GM23338 (cell line): Measurements from ENCODE around the gene HACD2. TPM values are rescaled to one million over a fixed set of nuclear protein-coding genes. Genes with fewer than 3 reads are reported as not detected.

Experiments used
- ATAC-seq: fragments of 200-7000 bp; cut with Tn5 transposase; 3 replicates; pipeline ENCODE4 v1.9.1; 2020
- DNase-seq: peaks from one replicate; pipeline ENCODE4 v3.0.0-alpha.2; 2015; ENCODE audit warnings: low spot score
- H2AFZ ChIP-seq: fragments of 200-600 bp; sonication (generic); 2 replicates; pipeline ENCODE4 v1.8.0; 2016; ENCODE audit warnings: antibody characterized with exemption, mild to moderate bottlenecking, moderate library complexity
- H3F3A ChIP-seq: fragments of 200-600 bp; sonication (generic); replicated peaks from 2 replicates; pipeline ENCODE4 v1.8.0; 2017; ENCODE audit warnings: antibody characterized with exemption, mixed run types, low read depth
- H3K27ac ChIP-seq: fragments of 200-600 bp; sonication (generic); 2 replicates; pipeline ENCODE4 v1.6.1; 2016; ENCODE audit warnings: low read depth
- H3K27me3 ChIP-seq: fragments of 200-600 bp; sonication (generic); 2 replicates; pipeline ENCODE4 v1.8.0; 2016; ENCODE audit warnings: mild to moderate bottlenecking, mixed run types, moderate library complexity; ENCODE audit not compliant: insufficient read depth
- H3K36me3 ChIP-seq: fragments of 200-600 bp; sonication (generic); 2 replicates; pipeline ENCODE4 v1.8.0; 2016; ENCODE audit warnings: mild to moderate bottlenecking; ENCODE audit not compliant: insufficient read depth
- H3K4me1 ChIP-seq: fragments of 200-600 bp; sonication (generic); 2 replicates; pipeline ENCODE4 v1.8.0; 2016; ENCODE audit warnings: mild to moderate bottlenecking, moderate library complexity; ENCODE audit not compliant: insufficient read depth
- H3K4me2 ChIP-seq: fragments of 200-600 bp; sonication (generic); 2 replicates; pipeline ENCODE4 v1.7.1; 2017; ENCODE audit warnings: mixed run types
- H3K4me3 ChIP-seq: fragments of 200-600 bp; sonication (generic); 2 replicates; pipeline ENCODE4 v1.6.1; 2016; ENCODE audit warnings: mixed run types
- H3K79me2 ChIP-seq: fragments of 200-600 bp; sonication (generic); replicated peaks from 2 replicates; pipeline ENCODE4 v1.8.0; 2017; ENCODE audit warnings: mild to moderate bottlenecking; ENCODE audit not compliant: insufficient read depth
- H3K9me2 ChIP-seq: fragments of 200-600 bp; sonication (generic); 2 replicates; pipeline ENCODE4 v1.8.0; 2017; ENCODE audit not compliant: insufficient read depth
- H4K20me1 ChIP-seq: fragments of 200-600 bp; sonication (generic); replicated peaks from 2 replicates; pipeline ENCODE4 v1.8.0; 2017; ENCODE audit warnings: mild to moderate bottlenecking; ENCODE audit not compliant: insufficient read depth
- H3K27ac Mint-ChIP-seq: 2 replicates; pipeline ENCODE4 v1.8.0; 2020; ENCODE audit warnings: inconsistent platforms, mild to moderate bottlenecking, moderate library complexity, mixed read lengths
- H3K27me3 Mint-ChIP-seq: 3 replicates; pipeline ENCODE4 v1.8.0; 2022; ENCODE audit warnings: low read depth, mild to moderate bottlenecking, moderate library complexity, mixed read lengths, inconsistent platforms; ENCODE audit not compliant: insufficient read depth, poor library complexity
- H3K36me3 Mint-ChIP-seq: 3 replicates; pipeline ENCODE4 v1.8.0; 2021; ENCODE audit warnings: low read depth, mild to moderate bottlenecking, inconsistent platforms, moderate library complexity, mixed read lengths
- H3K4me1 Mint-ChIP-seq: 3 replicates; pipeline ENCODE4 v1.8.0; 2020; ENCODE audit warnings: mild to moderate bottlenecking, inconsistent platforms, mixed read lengths
- H3K4me3 Mint-ChIP-seq: 3 replicates; pipeline ENCODE4 v1.8.0; 2021; ENCODE audit warnings: moderate library complexity, mild to moderate bottlenecking, inconsistent platforms, mixed read lengths
- H3K9me3 Mint-ChIP-seq: 3 replicates; pipeline ENCODE4 v1.8.0; 2020; ENCODE audit warnings: moderate library complexity, mild to moderate bottlenecking, inconsistent platforms, mixed read lengths
- CREB1 ChIP-seq: fragments of 250-450 bp; sonication (Bioruptor Pico); IDR thresholded peaks from 2 replicates; pipeline ENCODE4 v1.5.0; 2020; ENCODE audit warnings: low read depth, mild to moderate bottlenecking, moderate library complexity
- CTCF ChIP-seq, 2 experiments: fragments of 200-600 bp in 1 of 2; sonication (generic) in 1 of 2; conservative IDR thresholded peaks; 2 replicates each; pipeline versions ENCODE4 v1.5.1 to v1.6.1; 2016 to 2017; ENCODE audit warnings: antibody characterized with exemption in 2 of 2, low read depth in 2 of 2, mild to moderate bottlenecking in 2 of 2, moderate library complexity in 1 of 2
- EZH2 ChIP-seq: fragments of 200-600 bp; sonication (generic); IDR thresholded peaks from one replicate; pipeline ENCODE4 v1.8.0; 2017; ENCODE audit warnings: antibody characterized with exemption, mild to moderate bottlenecking, low read depth; ENCODE audit not compliant: unreplicated experiment
- JUNB ChIP-seq: IDR thresholded peaks from one replicate; pipeline ENCODE4 v1.6.1; 2016; ENCODE audit warnings: antibody characterized with exemption; ENCODE audit not compliant: unreplicated experiment
- NANOG ChIP-seq: IDR thresholded peaks from 2 replicates; pipeline ENCODE4 v1.6.1; 2016; ENCODE audit warnings: antibody characterized with exemption, borderline replicate concordance
- POLR2AphosphoS5 ChIP-seq: IDR thresholded peaks from 2 replicates; pipeline ENCODE4 v1.6.1; 2016; ENCODE audit warnings: antibody characterized with exemption, low read depth
- REST ChIP-seq: IDR thresholded peaks from one replicate; pipeline ENCODE4 v1.6.1; 2018; ENCODE audit warnings: antibody characterized with exemption; ENCODE audit not compliant: unreplicated experiment
- STAT1 ChIP-seq: IDR thresholded peaks from one replicate; pipeline ENCODE4 v1.6.1; 2016; ENCODE audit warnings: antibody characterized with exemption; ENCODE audit not compliant: unreplicated experiment
- ZNF114 ChIP-seq: fragments of 250-450 bp; sonication (Bioruptor Pico); IDR thresholded peaks from 2 replicates; pipeline ENCODE4 v1.5.0; 2020; ENCODE audit warnings: mild to moderate bottlenecking, moderate library complexity
- polyA plus RNA-seq: library from polyadenylated mRNA; unstranded; fragments of >200 nt; fragmentation: Nextera tagmentation; extraction: Ambion mirVana; gene quantifications from 2 replicates; pipeline ENCODE4 v1.2.1, GENCODE V29; 2016
- total RNA-seq: library from RNA; depleted of rRNA; stranded (reverse); fragments of >200 nt; shearing (Covaris generic); gene quantifications from 2 replicates; pipeline ENCODE4 v1.2.3, GENCODE V29; 2014
- TF ChIP-seq, protein P1 (sequence below): IDR thresholded peaks from 2 replicates; pipeline ENCODE4 v1.6.1; 2016; ENCODE audit warnings: antibody characterized with exemption
- TF ChIP-seq, protein P2 (sequence below): fragments of 250-450 bp; sonication (Bioruptor Pico); IDR thresholded peaks from 2 replicates; pipeline ENCODE4 v1.5.0; 2020; ENCODE audit warnings: mild to moderate bottlenecking, moderate library complexity

Gene HACD2
- total and polyA plus RNA-seq, 2 experiments from 2014 or later = 13.4 to 31.5 TPM

- peaks cover 15% of the 10 kb centered on the region for H3K27me3 Mint-ChIP-seq
- no peaks in the 10 kb centered on the region for H3F3A ChIP-seq
- H3K36me3 Mint-ChIP-seq = no peaks in the 10 kb centered on the region
- H3K27me3 ChIP-seq = no peaks in the 10 kb centered on the region
- H2AFZ ChIP-seq = no peak overlapping the region
- no peak overlapping the region for H3K27ac ChIP-seq
- no peak overlapping the region for H3K4me2 ChIP-seq
- no peaks in the 10 kb centered on the region for H4K20me1 ChIP-seq
- no peak overlapping the region; the same call in 2 of the 3 replicates for H3K4me3 Mint-ChIP-seq
- no peaks in the 10 kb centered on the region for H3K9me2 ChIP-seq
- ATAC-seq (no peak), DNase-seq (no peak)
- no peaks in the 10 kb centered on the region for H3K36me3 ChIP-seq
- no peaks in the 10 kb centered on the region for H3K9me3 Mint-ChIP-seq
- no peak overlapping the region for H3K4me3 ChIP-seq
- TF ChIP-seq POLR2AphosphoS5 (no peak), CREB1 (no peak), STAT1 (no peak), ZNF114 (CRISPR knock-in tag) (no peak)
- TF ChIP-seq, protein P1, sequence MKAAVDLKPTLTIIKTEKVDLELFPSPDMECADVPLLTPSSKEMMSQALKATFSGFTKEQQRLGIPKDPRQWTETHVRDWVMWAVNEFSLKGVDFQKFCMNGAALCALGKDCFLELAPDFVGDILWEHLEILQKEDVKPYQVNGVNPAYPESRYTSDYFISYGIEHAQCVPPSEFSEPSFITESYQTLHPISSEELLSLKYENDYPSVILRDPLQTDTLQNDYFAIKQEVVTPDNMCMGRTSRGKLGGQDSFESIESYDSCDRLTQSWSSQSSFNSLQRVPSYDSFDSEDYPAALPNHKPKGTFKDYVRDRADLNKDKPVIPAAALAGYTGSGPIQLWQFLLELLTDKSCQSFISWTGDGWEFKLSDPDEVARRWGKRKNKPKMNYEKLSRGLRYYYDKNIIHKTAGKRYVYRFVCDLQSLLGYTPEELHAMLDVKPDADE = no peak
- H3K4me1 Mint-ChIP-seq = no peaks in the 10 kb centered on the region
- no peak overlapping the region for H3K27ac Mint-ChIP-seq
- no peaks in the 10 kb centered on the region for H3K79me2 ChIP-seq
- no peaks in the 10 kb centered on the region for H3K4me1 ChIP-seq
Measured at GRCh38 chr3:123481071-123481470, 103.8 kb downstream of the HACD2 start.

- Mint-ChIP-seq H3K27me3 (peaks cover 15% of the 10 kb centered on the region), H3K9me3 (no peaks in the 10 kb centered on the region), H3K36me3 (no peaks in the 10 kb centered on the region), H3K27ac (no peak overlapping the region), H3K4me3 (no peak overlapping the region), H3K4me1 (peaks cover under 1% of the 10 kb centered on the region; the same call in 2 of the 3 replicates)
- H3K79me2 ChIP-seq = no peaks in the 10 kb centered on the region
- no peak overlapping the region for H3K4me2 ChIP-seq
- H3K9me2 ChIP-seq = no peaks in the 10 kb centered on the region
- H4K20me1 ChIP-seq = no peaks in the 10 kb centered on the region
- no peak for ATAC-seq
- H3K27ac ChIP-seq = no peak overlapping the region
- no peaks in the 10 kb centered on the region for H3K36me3 ChIP-seq
- H3F3A ChIP-seq = no peaks in the 10 kb centered on the region
- no peaks in the 10 kb centered on the region for H3K4me1 ChIP-seq
- H3K4me3 ChIP-seq = no peak overlapping the region
- no peak for DNase-seq
- H3K27me3 ChIP-seq = no peaks in the 10 kb centered on the region
- H2AFZ ChIP-seq = no peak overlapping the region
- no peak for TF ChIP-seq REST
- TF ChIP-seq STAT1 = no peak
- no peak for TF ChIP-seq EZH2
- TF ChIP-seq NANOG = no peak
- no peak for TF ChIP-seq CTCF (conservative IDR thresholded peaks at IDR 0.05; ENCODE audit: low read depth in 2 of 2)
- TF ChIP-seq, protein P2, sequence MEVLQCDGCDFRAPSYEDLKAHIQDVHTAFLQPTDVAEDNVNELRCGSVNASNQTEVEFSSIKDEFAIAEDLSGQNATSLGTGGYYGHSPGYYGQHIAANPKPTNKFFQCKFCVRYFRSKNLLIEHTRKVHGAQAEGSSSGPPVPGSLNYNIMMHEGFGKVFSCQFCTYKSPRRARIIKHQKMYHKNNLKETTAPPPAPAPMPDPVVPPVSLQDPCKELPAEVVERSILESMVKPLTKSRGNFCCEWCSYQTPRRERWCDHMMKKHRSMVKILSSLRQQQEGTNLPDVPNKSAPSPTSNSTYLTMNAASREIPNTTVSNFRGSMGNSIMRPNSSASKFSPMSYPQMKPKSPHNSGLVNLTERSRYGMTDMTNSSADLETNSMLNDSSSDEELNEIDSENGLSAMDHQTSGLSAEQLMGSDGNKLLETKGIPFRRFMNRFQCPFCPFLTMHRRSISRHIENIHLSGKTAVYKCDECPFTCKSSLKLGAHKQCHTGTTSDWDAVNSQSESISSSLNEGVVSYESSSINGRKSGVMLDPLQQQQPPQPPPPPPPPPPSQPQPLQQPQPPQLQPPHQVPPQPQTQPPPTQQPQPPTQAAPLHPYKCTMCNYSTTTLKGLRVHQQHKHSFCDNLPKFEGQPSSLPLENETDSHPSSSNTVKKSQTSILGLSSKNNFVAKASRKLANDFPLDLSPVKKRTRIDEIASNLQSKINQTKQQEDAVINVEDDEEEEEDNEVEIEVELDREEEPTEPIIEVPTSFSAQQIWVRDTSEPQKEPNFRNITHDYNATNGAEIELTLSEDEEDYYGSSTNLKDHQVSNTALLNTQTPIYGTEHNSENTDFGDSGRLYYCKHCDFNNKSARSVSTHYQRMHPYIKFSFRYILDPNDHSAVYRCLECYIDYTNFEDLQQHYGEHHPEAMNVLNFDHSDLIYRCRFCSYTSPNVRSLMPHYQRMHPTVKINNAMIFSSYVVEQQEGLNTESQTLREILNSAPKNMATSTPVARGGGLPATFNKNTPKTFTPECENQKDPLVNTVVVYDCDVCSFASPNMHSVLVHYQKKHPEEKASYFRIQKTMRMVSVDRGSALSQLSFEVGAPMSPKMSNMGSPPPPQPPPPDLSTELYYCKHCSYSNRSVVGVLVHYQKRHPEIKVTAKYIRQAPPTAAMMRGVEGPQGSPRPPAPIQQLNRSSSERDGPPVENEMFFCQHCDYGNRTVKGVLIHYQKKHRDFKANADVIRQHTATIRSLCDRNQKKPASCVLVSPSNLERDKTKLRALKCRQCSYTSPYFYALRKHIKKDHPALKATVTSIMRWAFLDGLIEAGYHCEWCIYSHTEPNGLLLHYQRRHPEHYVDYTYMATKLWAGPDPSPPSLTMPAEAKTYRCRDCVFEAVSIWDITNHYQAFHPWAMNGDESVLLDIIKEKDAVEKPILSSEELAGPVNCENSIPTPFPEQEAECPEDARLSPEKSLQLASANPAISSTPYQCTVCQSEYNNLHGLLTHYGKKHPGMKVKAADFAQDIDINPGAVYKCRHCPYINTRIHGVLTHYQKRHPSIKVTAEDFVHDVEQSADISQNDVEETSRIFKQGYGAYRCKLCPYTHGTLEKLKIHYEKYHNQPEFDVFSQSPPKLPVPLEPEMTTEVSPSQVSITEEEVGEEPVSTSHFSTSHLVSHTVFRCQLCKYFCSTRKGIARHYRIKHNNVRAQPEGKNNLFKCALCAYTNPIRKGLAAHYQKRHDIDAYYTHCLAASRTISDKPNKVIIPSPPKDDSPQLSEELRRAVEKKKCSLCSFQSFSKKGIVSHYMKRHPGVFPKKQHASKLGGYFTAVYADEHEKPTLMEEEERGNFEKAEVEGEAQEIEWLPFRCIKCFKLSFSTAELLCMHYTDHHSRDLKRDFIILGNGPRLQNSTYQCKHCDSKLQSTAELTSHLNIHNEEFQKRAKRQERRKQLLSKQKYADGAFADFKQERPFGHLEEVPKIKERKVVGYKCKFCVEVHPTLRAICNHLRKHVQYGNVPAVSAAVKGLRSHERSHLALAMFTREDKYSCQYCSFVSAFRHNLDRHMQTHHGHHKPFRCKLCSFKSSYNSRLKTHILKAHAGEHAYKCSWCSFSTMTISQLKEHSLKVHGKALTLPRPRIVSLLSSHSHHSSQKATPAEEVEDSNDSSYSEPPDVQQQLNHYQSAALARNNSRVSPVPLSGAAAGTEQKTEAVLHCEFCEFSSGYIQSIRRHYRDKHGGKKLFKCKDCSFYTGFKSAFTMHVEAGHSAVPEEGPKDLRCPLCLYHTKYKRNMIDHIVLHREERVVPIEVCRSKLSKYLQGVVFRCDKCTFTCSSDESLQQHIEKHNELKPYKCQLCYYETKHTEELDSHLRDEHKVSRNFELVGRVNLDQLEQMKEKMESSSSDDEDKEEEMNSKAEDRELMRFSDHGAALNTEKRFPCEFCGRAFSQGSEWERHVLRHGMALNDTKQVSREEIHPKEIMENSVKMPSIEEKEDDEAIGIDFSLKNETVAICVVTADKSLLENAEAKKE (CRISPR knock-in tag) = no peak
- no peak for TF ChIP-seq JUNB
Measured at GRCh38 chr3:123480428-123480827, 104.4 kb downstream of the HACD2 start.
